Adrenal gland (tissue), 12 donors: Measurements from ENCODE around the gene HELZ. TPM values are rescaled to one million over a fixed set of nuclear protein-coding genes. Genes with fewer than 3 reads are reported as not detected.
"Not testable (repeated sequence)": the region's sequence is repeated elsewhere in the genome, so short reads cannot be mapped to it uniquely, and the experiment has no call there.

ENCODE experiments used
- DNase-seq, 7 donors: peaks; one replicate each; pipeline ENCODE4 v3.0.0-alpha.2; 2019 to 2020
- H3K27ac ChIP-seq, 5 donors: fragments of 200-600 bp; sonication (generic) in 4 of 5; 1 replicate in 3 of 5; 2 replicates in 2 of 5; pipeline versions ENCODE4 v1.5.1 to v1.8.0; 2016 to 2020; ENCODE audit warnings: mild to moderate bottlenecking in 1 of 5
- H3K27me3 ChIP-seq: fragments of 200-600 bp; 2 replicates; pipeline ENCODE4 v1.8.0; 2021
- H3K36me3 ChIP-seq, 2 donors: fragments of 200-600 bp; replicated peaks in 1 of 2; 1 replicate in 1 of 2; 2 replicates in 1 of 2; pipeline versions ENCODE4 v1.5.1 to v1.8.0; 2018 to 2022
- H3K4me1 ChIP-seq, 2 donors: fragments of 200-600 bp; replicated peaks in 1 of 2; 1 replicate in 1 of 2; 2 replicates in 1 of 2; pipeline versions ENCODE4 v1.5.1 to v1.8.0; 2018 to 2021
- H3K4me3 ChIP-seq, 4 donors: fragments of 200-600 bp; sonication (generic) in 3 of 4; one replicate each; pipeline ENCODE4 v1.5.1; 2016 to 2018
- H3K9me3 ChIP-seq, 3 donors: fragments of 200-600 bp; sonication (generic) in 1 of 3; replicated peaks in 1 of 3; 1 replicate in 2 of 3; 2 replicates in 1 of 3; pipeline versions ENCODE4 v1.5.1 to v1.8.0; 2016 to 2021
- POLR2A ChIP-seq, 2 donors: fragments of 450-650 bp; IDR thresholded peaks; one replicate each; pipeline ENCODE4 v1.6.1; 2017; ENCODE audit warnings: antibody characterized with exemption in 2 of 2, mild to moderate bottlenecking in 2 of 2, moderate library complexity in 1 of 2
- WGBS, 4 donors: extraction: QIAGEN DNeasy Blood & Tissue Kit in 2 of 4; methylation state at CpG; one replicate each; pipeline versions ENCODE4 v1.1.5 to v1.1.7; 2013 to 2017; 5-methylcytosine and 5-hydroxymethylcytosine counted together
- intact Hi-C, 2 donors: fragments of 100-400 bp; cut with DNase I; formaldehyde crosslinking; loops; one replicate each; pipeline versions ENCODE4 v1.14.1 to v1.15.0; 2022 to 2023
- polyA plus RNA-seq, 3 donors: library from polyadenylated mRNA; stranded (reverse); fragments of 200-250 nt in 2 of 3; fragments of 350-450 nt in 1 of 3; fragmentation: Illumina TruSeq in 1 of 3; extraction: RNeasy Lipid Tissue Mini Kit (QIAGEN cat#74804) in 1 of 3; gene quantifications; one replicate each; pipeline ENCODE4 v1.2.3, GENCODE V29; 2013 to 2014
- total RNA-seq, 9 donors: library from RNA; depleted of rRNA in 4 of 9; stranded (reverse); fragments of >200 nt in 4 of 9; fragments of 120-200 nt in 1 of 9; fragmentation: NEBNext Ultra II Directional in 1 of 9; extraction: Animal tissue kit (Norgen Biotek cat#: 25700) in 1 of 9; gene quantifications; one replicate each; pipeline versions ENCODE4 v1.1.0 to v1.2.4, GENCODE V29; 2013 to 2023
- TF ChIP-seq, protein P1 (sequence below), 6 experiments: fragments of 450-650 bp in 4 of 6; fragments of 200-600 bp in 2 of 6; sonication (generic) in 1 of 6; IDR thresholded peaks; 1 replicate in 5 of 6; 2 replicates in 1 of 6; pipeline versions ENCODE4 v1.5.1 to v1.8.0; 2016 to 2021; ENCODE audit warnings: antibody characterized with exemption in 6 of 6, mild to moderate bottlenecking in 2 of 6, moderate library complexity in 1 of 6
- donor health status: healthy with polysubstance abuse.
- donor health status: Bipolar disorder and iron deficiency.
- donor health status: DM: yes; HTN: yes; CAD: no.
- donor health status: DM: no; HTN: no; CAD: no.
- donor health status: DM: no; HTN: no; CAD: no.
- donor health status: DM: yes; HTN: yes; CAD: no.

The HELZ gene
- total and polyA plus RNA-seq, 12 donors, result 3.1 to 88.0 (median 47.9) TPM

DNA sequence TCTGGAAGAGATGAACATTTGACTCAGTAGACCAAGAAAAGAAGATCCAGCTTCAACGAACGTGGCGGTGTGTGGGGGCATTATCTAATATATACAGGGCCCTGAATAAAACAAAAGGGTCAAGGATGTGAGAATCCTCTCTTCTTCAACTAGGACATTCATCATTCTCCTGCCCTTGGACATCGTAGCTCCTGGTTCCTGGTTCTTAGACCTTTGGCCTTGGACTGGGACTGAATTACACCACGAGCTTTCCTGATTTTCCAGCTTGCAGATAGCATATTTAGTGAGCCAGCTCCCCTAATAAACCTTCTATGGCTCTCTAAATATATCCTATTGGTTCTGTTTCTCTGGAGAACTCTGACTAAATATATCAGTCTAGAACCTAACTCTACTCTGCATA lies 29.5 kb upstream of the HELZ start:
- TF ChIP-seq, protein P1, sequence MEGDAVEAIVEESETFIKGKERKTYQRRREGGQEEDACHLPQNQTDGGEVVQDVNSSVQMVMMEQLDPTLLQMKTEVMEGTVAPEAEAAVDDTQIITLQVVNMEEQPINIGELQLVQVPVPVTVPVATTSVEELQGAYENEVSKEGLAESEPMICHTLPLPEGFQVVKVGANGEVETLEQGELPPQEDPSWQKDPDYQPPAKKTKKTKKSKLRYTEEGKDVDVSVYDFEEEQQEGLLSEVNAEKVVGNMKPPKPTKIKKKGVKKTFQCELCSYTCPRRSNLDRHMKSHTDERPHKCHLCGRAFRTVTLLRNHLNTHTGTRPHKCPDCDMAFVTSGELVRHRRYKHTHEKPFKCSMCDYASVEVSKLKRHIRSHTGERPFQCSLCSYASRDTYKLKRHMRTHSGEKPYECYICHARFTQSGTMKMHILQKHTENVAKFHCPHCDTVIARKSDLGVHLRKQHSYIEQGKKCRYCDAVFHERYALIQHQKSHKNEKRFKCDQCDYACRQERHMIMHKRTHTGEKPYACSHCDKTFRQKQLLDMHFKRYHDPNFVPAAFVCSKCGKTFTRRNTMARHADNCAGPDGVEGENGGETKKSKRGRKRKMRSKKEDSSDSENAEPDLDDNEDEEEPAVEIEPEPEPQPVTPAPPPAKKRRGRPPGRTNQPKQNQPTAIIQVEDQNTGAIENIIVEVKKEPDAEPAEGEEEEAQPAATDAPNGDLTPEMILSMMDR (IDR thresholded peaks at IDR 0.05), result no peak
- no peak for TF ChIP-seq POLR2A (IDR thresholded peaks at IDR 0.05)
- intact Hi-C loops, result no loop called here
- Histone ChIP-seq H3K4me3 (no peak overlapping the region), H3K9me3 (no peaks in the 10 kb centered on the region), H3K4me1 (no peaks in the 10 kb centered on the region), H3K27ac (no peak overlapping the region), H3K36me3 (no peaks in the 10 kb centered on the region), H3K27me3 (no peaks in the 10 kb centered on the region)
- no peak for DNase-seq
- 44 to 63% (median 54%) methylated on average over 5 of the region's 5 CpGs for WGBS, 4 donors

DNA sequence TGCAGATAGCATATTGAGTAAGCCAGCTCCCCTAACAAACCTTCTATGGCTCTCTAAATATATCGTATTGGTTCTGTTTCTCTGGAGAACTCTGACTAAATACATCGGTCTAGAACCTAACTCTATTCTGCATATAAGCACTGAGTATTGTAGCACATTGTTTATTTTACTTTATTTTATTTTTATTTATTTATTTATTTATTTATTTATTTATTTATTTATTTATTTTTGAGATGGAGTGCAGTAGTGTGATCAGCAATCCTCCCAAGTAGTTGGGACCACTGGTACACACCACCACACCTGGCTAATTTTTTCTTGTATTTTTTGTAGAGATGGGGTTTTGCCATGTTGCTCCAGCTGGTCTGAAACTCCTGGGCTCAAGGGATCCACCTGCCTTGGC lies 28.9 kb upstream of the HELZ start:
- Histone ChIP-seq H3K4me3 (no peak overlapping the region), H3K27me3 (no peaks in the 10 kb centered on the region), H3K27ac (no peak overlapping the region), H3K36me3 (no peaks in the 10 kb centered on the region), H3K4me1 (no peaks in the 10 kb centered on the region), H3K9me3 (no peaks in the 10 kb centered on the region)
- no peak for DNase-seq
- WGBS, 4 donors, result 90 to 99% (median 97%) methylated on average over 2 of the region's 2 CpGs
- intact Hi-C loops, result no loop called here
- TF ChIP-seq, protein P1 (IDR thresholded peaks at IDR 0.05), result no peak
- no peak for TF ChIP-seq POLR2A (IDR thresholded peaks at IDR 0.05)

DNA sequence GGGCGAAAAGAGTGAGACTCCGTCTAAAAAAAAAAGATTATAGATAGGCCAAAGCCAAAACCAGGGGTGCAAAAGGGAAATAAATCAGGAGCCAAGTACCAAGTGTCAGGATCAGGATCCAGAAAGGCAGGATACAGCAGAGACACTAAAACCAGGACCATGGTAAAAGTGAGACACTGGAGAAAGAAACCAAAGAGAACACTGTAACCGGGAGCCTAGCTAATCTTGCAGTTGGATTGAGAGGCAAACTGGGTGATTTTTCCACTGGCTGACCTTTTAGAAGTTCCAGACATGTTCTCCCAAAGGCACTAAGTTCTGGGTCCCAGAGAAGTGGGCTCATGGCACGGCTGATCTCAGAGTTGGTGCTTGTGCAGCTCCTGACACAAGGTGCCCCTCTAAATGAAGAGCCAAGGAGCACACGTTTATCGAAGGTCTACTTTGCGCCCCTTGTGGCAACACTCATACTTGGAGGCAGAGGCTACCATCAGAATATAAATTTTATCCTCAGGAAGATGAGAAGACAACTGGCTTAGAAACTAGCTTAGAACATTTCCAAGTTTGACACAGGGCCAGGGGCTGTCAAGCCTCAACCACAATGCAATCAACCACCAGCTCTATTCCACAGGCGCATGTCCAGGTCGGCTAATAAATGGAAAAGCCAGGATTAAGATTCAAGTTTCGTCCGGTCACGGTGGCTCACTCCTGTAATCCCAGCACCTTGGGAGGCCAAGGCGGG lies 27.5 kb upstream of the HELZ start:
- Histone ChIP-seq H3K9me3 (no peaks in the 10 kb centered on the region), H3K4me3 (no peak overlapping the region), H3K27me3 (no peaks in the 10 kb centered on the region), H3K36me3 (no peaks in the 10 kb centered on the region), H3K27ac (no peak overlapping the region), H3K4me1 (no peaks in the 10 kb centered on the region)
- TF ChIP-seq, protein P1 (IDR thresholded peaks at IDR 0.05), result no peak
- no peak for TF ChIP-seq POLR2A (IDR thresholded peaks at IDR 0.05)
- intact Hi-C loops, result no loop called here
- DNase-seq, result no peak
- WGBS, 4 donors, result 83 to 93% (median 88%) methylated on average over 12 to 13 of the region's 13 CpGs

DNA sequence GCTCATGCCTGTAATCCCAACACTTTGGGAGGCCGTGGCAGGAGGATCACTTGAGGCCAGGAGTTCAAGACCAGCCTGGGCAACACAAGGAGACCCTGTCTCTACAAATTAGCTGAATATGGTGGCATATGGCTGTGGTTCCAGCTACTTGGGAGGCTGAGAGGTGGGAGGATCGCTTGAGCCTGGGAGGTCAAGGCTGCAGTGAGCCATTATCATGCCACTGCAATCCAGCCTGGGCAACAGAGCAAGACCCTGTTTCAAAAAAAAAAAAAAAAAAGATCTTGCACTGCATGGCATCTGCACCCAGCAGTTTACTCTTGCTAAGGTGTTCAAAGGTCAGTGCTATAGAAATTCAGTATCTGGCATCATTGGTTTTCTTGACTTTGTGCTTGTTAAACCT lies 26.2 kb upstream of the HELZ start:
- 81 to 100% (median 94%) methylated on average over 1 to 2 of the region's 2 CpGs for WGBS, 4 donors
- H3K9me3 ChIP-seq, intact Hi-C loops, H3K36me3 ChIP-seq, H3K4me3 ChIP-seq, DNase-seq, H3K27ac ChIP-seq, H3K4me1 ChIP-seq, H3K27me3 ChIP-seq: not testable (repeated sequence)

DNA sequence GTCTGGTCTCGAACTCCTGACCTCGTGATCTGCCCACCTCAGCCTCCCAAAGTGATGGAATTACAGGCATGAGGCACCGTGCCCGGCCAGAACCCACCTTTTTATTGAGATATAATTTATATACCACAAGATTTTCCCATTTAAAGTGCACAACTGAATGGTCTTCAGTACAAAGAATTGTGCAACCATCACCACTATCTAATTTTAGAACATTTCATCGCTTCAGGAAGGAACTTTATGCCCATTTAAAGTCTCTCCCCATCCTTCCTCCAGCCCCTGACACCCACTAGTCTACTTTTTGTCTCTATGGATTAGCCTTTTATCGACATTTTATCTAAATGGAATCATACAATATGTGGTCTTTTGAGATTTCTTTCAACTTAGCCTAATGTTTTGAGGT lies 25.4 kb upstream of the HELZ start:
- no peak for TF ChIP-seq POLR2A (IDR thresholded peaks at IDR 0.05)
- TF ChIP-seq, protein P1 (IDR thresholded peaks at IDR 0.05), result no peak
- no peaks in the 10 kb centered on the region for H3K36me3 ChIP-seq
- no peaks in the 10 kb centered on the region for H3K4me1 ChIP-seq
- no peaks in the 10 kb centered on the region for H3K27me3 ChIP-seq
- intact Hi-C loops, result no loop called here
- 67 to 74% (median 71%) methylated on average over 6 of the region's 6 CpGs for WGBS, 4 donors
- no peak overlapping the region for H3K27ac ChIP-seq
- H3K9me3 ChIP-seq, result no peaks in the 10 kb centered on the region
- H3K4me3 ChIP-seq, result no peak overlapping the region
- DNase-seq, result no peak
